ENCODE results near the gene SCNN1A.

DNA sequence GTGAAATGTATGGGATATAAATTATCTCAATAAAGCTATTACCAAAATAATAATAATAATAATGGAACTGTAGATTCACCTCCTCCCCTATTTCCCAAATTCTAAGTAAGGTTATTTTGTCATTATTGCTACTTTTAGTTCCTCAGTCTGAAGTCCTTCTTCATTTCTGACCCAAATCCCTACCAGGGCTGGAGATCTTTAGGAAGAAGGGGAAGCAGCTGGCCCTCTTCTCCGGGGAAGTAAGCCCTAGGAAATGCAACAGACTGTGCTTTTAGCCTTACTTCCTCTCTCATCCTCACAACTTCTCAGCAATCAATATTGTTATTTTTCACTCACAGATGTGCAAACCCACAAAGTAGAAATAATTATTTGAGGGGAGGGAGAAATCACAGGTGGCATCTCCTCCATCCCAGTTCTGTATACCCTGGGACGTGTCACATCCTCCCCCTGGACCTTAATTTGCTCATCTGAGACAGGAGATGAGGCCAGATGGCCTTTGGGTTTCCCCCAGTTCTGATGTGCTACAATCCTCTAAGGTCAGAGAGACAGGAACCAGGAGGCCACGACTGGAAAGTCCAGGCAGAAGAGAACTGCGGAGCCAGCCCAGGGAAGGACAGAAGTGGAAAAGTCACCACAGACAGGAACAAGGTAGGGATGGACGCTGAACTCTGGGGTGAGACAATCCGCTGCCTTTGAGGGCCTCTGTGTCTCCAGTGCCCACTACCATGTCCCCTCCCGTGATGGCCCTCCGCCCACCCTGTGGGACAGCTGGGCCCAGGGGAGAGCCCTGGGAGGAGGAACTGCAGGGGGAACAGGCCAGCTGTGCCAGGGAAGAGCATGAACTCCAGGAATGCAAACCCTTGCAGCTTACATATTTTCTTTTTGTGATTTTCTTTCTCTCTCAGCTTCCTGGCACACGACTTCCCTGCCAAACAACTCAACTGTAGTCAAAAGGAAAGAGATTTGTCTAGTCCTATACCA lies 22.9 kb downstream of the SCNN1A start:
- TF ChIP-seq ZFX (IDR thresholded peaks at IDR 0.05) (no peak), SP1 (IDR thresholded peaks at IDR 0.05; ENCODE audit: low read depth) (no peak), EZH2 (IDR thresholded peaks at IDR 0.05) (no peak), POLR2A (IDR thresholded peaks at IDR 0.05; ENCODE audit: borderline replicate concordance, extremely low read depth, insufficient read depth, insufficient read length) (no peak), POLR2AphosphoS5 (IDR thresholded peaks at IDR 0.05; ENCODE audit: low read depth, low read length) (no peak), CTCF (IDR thresholded peaks at IDR 0.05 in 2 of 3, conservative IDR thresholded peaks at IDR 0.05 in 1 of 3; ENCODE audit: borderline replicate concordance in 1 of 3, insufficient read depth in 1 of 3, low read depth in 2 of 3, low read length in 2 of 3) (no peak), RAD21 (IDR thresholded peaks at IDR 0.05; ENCODE audit: low read depth) (no peak), SIN3A (IDR thresholded peaks at IDR 0.05; ENCODE audit: low read depth) (no peak), YY1 (IDR thresholded peaks at IDR 0.05; ENCODE audit: extremely low read depth, insufficient replicate concordance, low read depth, low read length) (no peak)
- TF ChIP-seq, protein P1, sequence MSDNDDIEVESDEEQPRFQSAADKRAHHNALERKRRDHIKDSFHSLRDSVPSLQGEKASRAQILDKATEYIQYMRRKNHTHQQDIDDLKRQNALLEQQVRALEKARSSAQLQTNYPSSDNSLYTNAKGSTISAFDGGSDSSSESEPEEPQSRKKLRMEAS (IDR thresholded peaks at IDR 0.05) = no peak
